Measurements from ENCODE around the gene SPEG. TPM values are rescaled to one million over a fixed set of nuclear protein-coding genes. Genes with fewer than 3 reads are reported as not detected.

Gene SPEG
- total and polyA plus RNA-seq, 4 donors: 3.7 to 15.6 (median 9.6) TPM

GRCh38 chr2:219434468-219434717 lies 250 bp upstream of the SPEG start:
- Histone ChIP-seq H3K36me3 (ENCODE audit: control insufficient read depth in 4 of 4, insufficient read depth in 4 of 4, low read length in 4 of 4) (no peaks in the 10 kb centered on the region), H3K27ac (ENCODE audit: low read depth in 1 of 2, low read length in 1 of 2) (peak overlapping the region in 1 of 2 donors; percentile 82), H3K4me1 (ENCODE audit: control insufficient read depth in 5 of 5, insufficient read depth in 5 of 5, low read length in 5 of 5) (peaks cover 0 to 31% (median 6%) of the 10 kb centered on the region in 5 donors), H3K9me3 (ENCODE audit: control insufficient read depth in 4 of 4, insufficient read depth in 3 of 4, low read length in 3 of 4) (no peaks in the 10 kb centered on the region), H3K9ac (ENCODE audit: insufficient read depth in 1 of 2, low read length in 2 of 2) (no peak overlapping the region), H3K4me3 (no peak overlapping the region), H3K27me3 (ENCODE audit: control insufficient read depth in 3 of 3, insufficient read depth in 3 of 3, low read length in 2 of 3) (peaks cover 9 to 16% (median 11%) of the 10 kb centered on the region in 3 donors)
- ATAC-seq (ENCODE audit: insufficient read depth, low FRiP score) (no peak), DNase-seq (no peak)
- TF ChIP-seq CTCF (IDR thresholded peaks at IDR 0.05; ENCODE audit: control extremely low read depth, extremely low read depth): no peak
- 28 to 36% methylated on average over 9 of the region's 9 CpGs for WGBS, 2 donors

- no peak for DNase-seq
- no peak for ATAC-seq (ENCODE audit: insufficient read depth, low FRiP score)
- no peaks in the 10 kb centered on the region for H3K9me3 ChIP-seq (ENCODE audit: control insufficient read depth in 4 of 4, insufficient read depth in 3 of 4, low read length in 3 of 4)
- 87 to 92% methylated on average over 6 of the region's 6 CpGs for WGBS, 2 donors
- H3K27me3 ChIP-seq (ENCODE audit: control insufficient read depth in 3 of 3, insufficient read depth in 3 of 3, low read length in 2 of 3): peaks cover 9 to 16% (median 11%) of the 10 kb centered on the region in 3 donors
- no peaks in the 10 kb centered on the region for H3K36me3 ChIP-seq (ENCODE audit: control insufficient read depth in 4 of 4, insufficient read depth in 4 of 4, low read length in 4 of 4)
- TF ChIP-seq CTCF (IDR thresholded peaks at IDR 0.05; ENCODE audit: control extremely low read depth, extremely low read depth): no peak
- H3K4me3 ChIP-seq: no peak overlapping the region
- peaks cover 0 to 31% (median 5%) of the 10 kb centered on the region in 5 donors for H3K4me1 ChIP-seq (ENCODE audit: control insufficient read depth in 5 of 5, insufficient read depth in 5 of 5, low read length in 5 of 5)
- H3K27ac ChIP-seq (ENCODE audit: low read depth in 1 of 2, low read length in 1 of 2): peak overlapping the region in 1 of 2 donors; percentile 82
- H3K9ac ChIP-seq (ENCODE audit: insufficient read depth in 1 of 2, low read length in 2 of 2): no peak overlapping the region
Measured at GRCh38 chr2:219435701-219436100, 1.1 kb downstream of the SPEG start.

GRCh38 chr2:219436491-219436890 lies 1.8 kb downstream of the SPEG start:
- peak overlapping the region in 1 of 2 donors; percentile 39 for H3K27ac ChIP-seq (ENCODE audit: low read depth in 1 of 2, low read length in 1 of 2)
- TF ChIP-seq CTCF (IDR thresholded peaks at IDR 0.05; ENCODE audit: control extremely low read depth, extremely low read depth): no peak
- 84 to 88% methylated on average over 5 of the region's 5 CpGs for WGBS, 2 donors
- no peak for ATAC-seq (ENCODE audit: insufficient read depth, low FRiP score)
- no peak for DNase-seq
- no peaks in the 10 kb centered on the region for H3K9me3 ChIP-seq (ENCODE audit: control insufficient read depth in 4 of 4, insufficient read depth in 3 of 4, low read length in 3 of 4)
- H3K36me3 ChIP-seq (ENCODE audit: control insufficient read depth in 4 of 4, insufficient read depth in 4 of 4, low read length in 4 of 4): no peaks in the 10 kb centered on the region
- no peak overlapping the region for H3K4me3 ChIP-seq
- peaks cover 0 to 35% (median 9%) of the 10 kb centered on the region in 5 donors for H3K4me1 ChIP-seq (ENCODE audit: control insufficient read depth in 5 of 5, insufficient read depth in 5 of 5, low read length in 5 of 5)
- H3K9ac ChIP-seq (ENCODE audit: insufficient read depth in 1 of 2, low read length in 2 of 2): no peak overlapping the region
- H3K27me3 ChIP-seq (ENCODE audit: control insufficient read depth in 3 of 3, insufficient read depth in 3 of 3, low read length in 2 of 3): peaks cover 9 to 16% (median 11%) of the 10 kb centered on the region in 3 donors

GRCh38 chr2:219437141-219437540 lies 2.5 kb downstream of the SPEG start:
- Histone ChIP-seq H3K9ac (ENCODE audit: insufficient read depth in 1 of 2, low read length in 2 of 2) (no peak overlapping the region), H3K9me3 (ENCODE audit: control insufficient read depth in 4 of 4, insufficient read depth in 3 of 4, low read length in 3 of 4) (no peaks in the 10 kb centered on the region), H3K4me3 (no peak overlapping the region), H3K27ac (ENCODE audit: low read depth in 1 of 2, low read length in 1 of 2) (peak overlapping the region in 1 of 2 donors; percentile 21), H3K4me1 (ENCODE audit: control insufficient read depth in 5 of 5, insufficient read depth in 5 of 5, low read length in 5 of 5) (peaks cover 0 to 37% (median 11%) of the 10 kb centered on the region in 5 donors), H3K36me3 (ENCODE audit: control insufficient read depth in 4 of 4, insufficient read depth in 4 of 4, low read length in 4 of 4) (no peaks in the 10 kb centered on the region), H3K27me3 (ENCODE audit: control insufficient read depth in 3 of 3, insufficient read depth in 3 of 3, low read length in 2 of 3) (peaks cover 9 to 16% (median 11%) of the 10 kb centered on the region in 3 donors)
- 78 to 79% methylated on average over 3 of the region's 3 CpGs for WGBS, 2 donors
- TF ChIP-seq CTCF (IDR thresholded peaks at IDR 0.05; ENCODE audit: control extremely low read depth, extremely low read depth): no peak
- DNase-seq: peak; percentile 59 to 74 (median 66)
- no peak for ATAC-seq (ENCODE audit: insufficient read depth, low FRiP score)
